ENCODE results near the gene TBX4.
"Not testable (repeated sequence)": the region's sequence is repeated elsewhere in the genome, so short reads cannot be mapped to it uniquely, and the experiment has no call there.

Gene TBX4

GRCh38 chr17:61426482-61427304 is 25.5 kb upstream of the TBX4 start:
- Histone ChIP-seq H3K79me2 (ENCODE audit: insufficient read depth, low read length) (no peaks in the 10 kb centered on the region), H3F3A (ENCODE audit: low read depth) (no peaks in the 10 kb centered on the region), H3K4me3 (ENCODE audit: low read length, poor library complexity, severe bottlenecking) (no peak overlapping the region), H3K9me3 (ENCODE audit: insufficient read depth, low read depth, low read length) (no peaks in the 10 kb centered on the region), H3K27me3 (ENCODE audit: insufficient read depth, low read length, poor library complexity, severe bottlenecking) (no peaks in the 10 kb centered on the region), H4K20me1 (ENCODE audit: insufficient read depth, low read length, poor library complexity, severe bottlenecking) (no peaks in the 10 kb centered on the region), H3K4me2 (ENCODE audit: low read depth, low read length, poor library complexity, severe bottlenecking) (no peak overlapping the region), H3K36me3 (ENCODE audit: insufficient read depth, low read length) (no peaks in the 10 kb centered on the region), H3K4me1 (ENCODE audit: insufficient read depth, low read length, poor library complexity, severe bottlenecking) (no peaks in the 10 kb centered on the region), H2AFZ (ENCODE audit: low read length) (no peak overlapping the region), H3K9ac (ENCODE audit: low read depth, low read length, poor library complexity, severe bottlenecking) (no peak overlapping the region), H3K9me2 (replicated peaks; ENCODE audit: low read depth, low read length) (no peaks in the 10 kb centered on the region)
- TF ChIP-seq CTCF (conservative IDR thresholded peaks at IDR 0.05; ENCODE audit: low read length) (no peak), EZH2phosphoT487 (IDR thresholded peaks at IDR 0.05; ENCODE audit: borderline replicate concordance) (no peak)

- H3K4me3 ChIP-seq (ENCODE audit: low read length, poor library complexity, severe bottlenecking): no peak overlapping the region
- H3K79me2 ChIP-seq (ENCODE audit: insufficient read depth, low read length): no peaks in the 10 kb centered on the region
- H3K4me1 ChIP-seq (ENCODE audit: insufficient read depth, low read length, poor library complexity, severe bottlenecking): no peaks in the 10 kb centered on the region
- H3K4me2 ChIP-seq (ENCODE audit: low read depth, low read length, poor library complexity, severe bottlenecking): no peak overlapping the region
- no peaks in the 10 kb centered on the region for H4K20me1 ChIP-seq (ENCODE audit: insufficient read depth, low read length, poor library complexity, severe bottlenecking)
- no peak for TF ChIP-seq CTCF (conservative IDR thresholded peaks at IDR 0.05; ENCODE audit: low read length)
- H2AFZ ChIP-seq (ENCODE audit: low read length): no peak overlapping the region
- H3K27me3 ChIP-seq (ENCODE audit: insufficient read depth, low read length, poor library complexity, severe bottlenecking): no peaks in the 10 kb centered on the region
- H3K9me2 ChIP-seq (replicated peaks; ENCODE audit: low read depth, low read length): no peaks in the 10 kb centered on the region
- no peaks in the 10 kb centered on the region for H3F3A ChIP-seq (ENCODE audit: low read depth)
- no peak overlapping the region for H3K9ac ChIP-seq (ENCODE audit: low read depth, low read length, poor library complexity, severe bottlenecking)
- H3K36me3 ChIP-seq (ENCODE audit: insufficient read depth, low read length): no peaks in the 10 kb centered on the region
- H3K9me3 ChIP-seq (ENCODE audit: insufficient read depth, low read depth, low read length): no peaks in the 10 kb centered on the region
These were observed 24.7 kb upstream of the TBX4 start for GRCh38 chr17:61427567-61427966.

- TF ChIP-seq EZH2phosphoT487 (IDR thresholded peaks at IDR 0.05; ENCODE audit: borderline replicate concordance) (no peak), CTCF (conservative IDR thresholded peaks at IDR 0.05; ENCODE audit: low read length) (no peak)
- no peaks in the 10 kb centered on the region for H3K79me2 ChIP-seq (ENCODE audit: insufficient read depth, low read length)
- no peaks in the 10 kb centered on the region for H3K9me2 ChIP-seq (replicated peaks; ENCODE audit: low read depth, low read length)
- no peaks in the 10 kb centered on the region for H3K9me3 ChIP-seq (ENCODE audit: insufficient read depth, low read depth, low read length)
- no peak overlapping the region for H3K9ac ChIP-seq (ENCODE audit: low read depth, low read length, poor library complexity, severe bottlenecking)
- no peak overlapping the region for H3K4me2 ChIP-seq (ENCODE audit: low read depth, low read length, poor library complexity, severe bottlenecking)
- H3K27me3 ChIP-seq (ENCODE audit: insufficient read depth, low read length, poor library complexity, severe bottlenecking): no peaks in the 10 kb centered on the region
- no peak overlapping the region for H2AFZ ChIP-seq (ENCODE audit: low read length)
- H3F3A ChIP-seq (ENCODE audit: low read depth): no peaks in the 10 kb centered on the region
- no peaks in the 10 kb centered on the region for H4K20me1 ChIP-seq (ENCODE audit: insufficient read depth, low read length, poor library complexity, severe bottlenecking)
- no peaks in the 10 kb centered on the region for H3K4me1 ChIP-seq (ENCODE audit: insufficient read depth, low read length, poor library complexity, severe bottlenecking)
- H3K4me3 ChIP-seq (ENCODE audit: low read length, poor library complexity, severe bottlenecking): no peak overlapping the region
- no peaks in the 10 kb centered on the region for H3K36me3 ChIP-seq (ENCODE audit: insufficient read depth, low read length)
These were observed 22.9 kb upstream of the TBX4 start for GRCh38 chr17:61429274-61429673.

GRCh38 chr17:61429831-61430230 is 22.4 kb upstream of the TBX4 start:
- H3K9ac ChIP-seq (ENCODE audit: low read depth, low read length, poor library complexity, severe bottlenecking); H3K9me3 ChIP-seq (ENCODE audit: insufficient read depth, low read depth, low read length): not testable (repeated sequence)

More at GRCh38 chr17:61429831-61430230, 22.4 kb upstream of the TBX4 start:
- H4K20me1 ChIP-seq (ENCODE audit: insufficient read depth, low read length, poor library complexity, severe bottlenecking); H3K4me2 ChIP-seq (ENCODE audit: low read depth, low read length, poor library complexity, severe bottlenecking); H3K79me2 ChIP-seq (ENCODE audit: insufficient read depth, low read length); H3K36me3 ChIP-seq (ENCODE audit: insufficient read depth, low read length); H3F3A ChIP-seq (ENCODE audit: low read depth); H3K27me3 ChIP-seq (ENCODE audit: insufficient read depth, low read length, poor library complexity, severe bottlenecking); H3K4me3 ChIP-seq (ENCODE audit: low read length, poor library complexity, severe bottlenecking); H3K4me1 ChIP-seq (ENCODE audit: insufficient read depth, low read length, poor library complexity, severe bottlenecking); H2AFZ ChIP-seq (ENCODE audit: low read length); H3K9me2 ChIP-seq (replicated peaks; ENCODE audit: low read depth, low read length): not testable (repeated sequence)
